ENCODE data around the gene LRFN5.
A peak's percentile ranks its signal among the peaks of the same experiment; 100 is the strongest.
"Not testable (repeated sequence)": the region's sequence is repeated elsewhere in the genome, so short reads cannot be mapped to it uniquely, and the experiment has no call there.

The LRFN5 gene

DNA sequence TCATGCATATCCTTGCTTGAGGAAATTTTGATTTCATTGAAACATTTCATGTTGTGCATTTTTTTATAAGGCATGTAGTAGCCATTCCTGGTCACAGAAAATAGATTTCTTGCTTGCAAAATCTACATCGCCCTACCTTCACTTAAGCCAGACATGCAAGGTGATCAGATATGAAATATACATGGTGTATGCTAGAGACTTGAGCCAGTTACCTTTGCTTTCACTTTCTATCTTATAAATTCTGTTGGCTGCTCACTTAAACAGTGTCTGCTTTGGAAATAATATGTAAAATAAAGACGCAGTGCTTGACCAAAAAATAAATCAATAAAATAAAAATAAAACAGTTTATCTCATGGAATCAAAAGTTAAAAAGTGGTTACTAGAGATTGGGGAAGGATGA lies 136.5 kb downstream of the LRFN5 start:
- no peak overlapping the region for H3K4me3 ChIP-seq (replicated peaks; ENCODE audit: low read depth, low read length)
- DNase-seq (ENCODE audit: low read depth) = no peak
- TF ChIP-seq, protein P1, sequence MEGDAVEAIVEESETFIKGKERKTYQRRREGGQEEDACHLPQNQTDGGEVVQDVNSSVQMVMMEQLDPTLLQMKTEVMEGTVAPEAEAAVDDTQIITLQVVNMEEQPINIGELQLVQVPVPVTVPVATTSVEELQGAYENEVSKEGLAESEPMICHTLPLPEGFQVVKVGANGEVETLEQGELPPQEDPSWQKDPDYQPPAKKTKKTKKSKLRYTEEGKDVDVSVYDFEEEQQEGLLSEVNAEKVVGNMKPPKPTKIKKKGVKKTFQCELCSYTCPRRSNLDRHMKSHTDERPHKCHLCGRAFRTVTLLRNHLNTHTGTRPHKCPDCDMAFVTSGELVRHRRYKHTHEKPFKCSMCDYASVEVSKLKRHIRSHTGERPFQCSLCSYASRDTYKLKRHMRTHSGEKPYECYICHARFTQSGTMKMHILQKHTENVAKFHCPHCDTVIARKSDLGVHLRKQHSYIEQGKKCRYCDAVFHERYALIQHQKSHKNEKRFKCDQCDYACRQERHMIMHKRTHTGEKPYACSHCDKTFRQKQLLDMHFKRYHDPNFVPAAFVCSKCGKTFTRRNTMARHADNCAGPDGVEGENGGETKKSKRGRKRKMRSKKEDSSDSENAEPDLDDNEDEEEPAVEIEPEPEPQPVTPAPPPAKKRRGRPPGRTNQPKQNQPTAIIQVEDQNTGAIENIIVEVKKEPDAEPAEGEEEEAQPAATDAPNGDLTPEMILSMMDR (IDR thresholded peaks at IDR 0.05; ENCODE audit: low read length, missing control alignments) = no peak

DNA sequence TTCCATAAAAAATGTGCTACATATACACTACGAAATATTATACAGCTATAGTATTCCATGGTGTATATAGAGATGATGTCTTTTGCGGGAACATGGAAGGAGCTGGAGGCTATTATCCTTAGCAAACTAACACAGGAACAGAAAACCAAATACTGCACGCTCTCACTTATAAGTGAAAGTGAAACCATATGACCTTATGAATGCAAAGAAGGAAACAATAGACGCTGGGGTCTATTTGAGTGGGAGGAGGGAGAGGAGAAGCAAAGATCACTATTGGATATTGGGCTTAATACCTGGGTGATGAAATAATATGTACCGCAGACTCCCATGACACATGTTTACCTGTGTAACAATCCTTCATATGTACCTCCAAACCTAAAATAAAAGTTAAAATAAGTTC lies 142.8 kb downstream of the LRFN5 start:
- peak; percentile 30 for DNase-seq (ENCODE audit: low read depth)
- H3K4me3 ChIP-seq (replicated peaks; ENCODE audit: low read depth, low read length) = peak overlapping the region; percentile 11
- TF ChIP-seq, protein P1 (IDR thresholded peaks at IDR 0.05; ENCODE audit: low read length, missing control alignments) = no peak

DNA sequence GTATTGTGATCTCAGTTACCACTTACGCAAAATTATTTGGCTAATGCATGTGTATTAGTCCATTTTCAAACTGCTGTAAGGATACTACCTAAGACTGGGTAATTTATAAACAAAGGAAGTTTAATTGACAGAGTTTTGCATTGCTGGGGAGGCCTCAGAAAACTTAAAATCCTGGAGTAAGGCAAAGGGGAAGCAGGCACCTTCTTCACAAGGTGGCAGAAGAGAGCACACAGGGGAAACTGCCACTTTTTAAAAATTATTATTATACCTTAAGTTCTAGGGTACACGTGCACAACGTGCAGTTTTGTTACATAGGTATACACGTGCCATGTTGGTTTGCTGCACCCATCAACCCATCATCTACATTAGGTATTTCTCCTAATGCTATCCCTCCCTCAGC lies 143.9 kb downstream of the LRFN5 start:
- not testable (repeated sequence) for H3K4me3 ChIP-seq (replicated peaks; ENCODE audit: low read depth, low read length); DNase-seq (ENCODE audit: low read depth)
- TF ChIP-seq, protein P1 (IDR thresholded peaks at IDR 0.05; ENCODE audit: low read length, missing control alignments) = peak; percentile 20

DNA sequence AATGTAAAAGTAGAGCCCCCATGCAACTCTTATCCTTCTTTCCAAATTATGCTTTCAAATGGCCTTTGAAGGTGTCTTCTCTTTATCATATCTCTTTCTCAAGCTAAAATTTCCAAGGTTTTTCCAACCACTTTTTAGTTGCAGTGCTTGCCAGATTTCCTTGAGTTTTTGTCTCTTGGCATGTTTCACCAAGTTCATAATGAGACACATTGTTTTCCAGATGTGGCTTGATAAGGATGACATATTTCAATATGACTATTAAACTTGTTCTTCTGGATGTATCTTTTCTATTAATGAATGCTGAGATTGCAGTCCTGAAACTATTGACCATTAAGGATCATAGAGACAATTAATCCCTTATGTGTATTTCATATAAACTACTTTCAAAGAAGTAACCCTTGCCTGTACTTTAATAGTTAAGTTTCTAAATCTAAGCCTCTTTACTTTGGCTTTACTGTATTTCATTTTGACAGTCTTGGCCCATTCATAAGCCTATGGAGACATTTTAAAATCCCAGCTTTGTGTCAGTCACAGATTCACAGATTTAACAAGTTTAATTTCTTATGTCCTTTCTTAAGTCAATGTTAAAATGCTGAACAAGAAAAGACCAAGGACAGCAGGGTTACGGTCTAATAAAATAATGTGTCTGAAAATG lies 151.5 kb downstream of the LRFN5 start:
- TF ChIP-seq, protein P1 (IDR thresholded peaks at IDR 0.05; ENCODE audit: low read length, missing control alignments) = no peak
- no peak overlapping the region for H3K4me3 ChIP-seq (replicated peaks; ENCODE audit: low read depth, low read length)
- no peak for DNase-seq (ENCODE audit: low read depth)

DNA sequence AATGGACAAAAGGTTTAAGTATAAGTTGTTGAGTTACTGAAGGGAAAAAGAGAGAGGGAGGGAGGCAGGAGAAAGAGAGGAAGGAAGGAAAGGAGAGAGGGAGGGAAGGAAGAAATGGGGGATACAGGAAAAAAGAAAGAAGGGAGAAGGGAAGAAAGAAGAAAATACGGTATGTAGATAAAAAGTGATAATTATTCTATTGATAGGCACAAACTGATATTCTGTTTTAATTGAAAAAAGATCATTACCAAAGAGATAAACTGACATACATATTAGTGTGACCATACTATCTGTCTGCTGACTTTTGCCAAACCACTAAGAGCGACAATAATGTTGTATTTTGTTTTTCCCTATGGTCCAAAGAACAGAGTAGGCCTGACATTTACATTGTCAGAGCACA lies 154.5 kb downstream of the LRFN5 start:
- H3K4me3 ChIP-seq (replicated peaks; ENCODE audit: low read depth, low read length) = no peak overlapping the region
- TF ChIP-seq, protein P1 (IDR thresholded peaks at IDR 0.05; ENCODE audit: low read length, missing control alignments) = no peak

DNA sequence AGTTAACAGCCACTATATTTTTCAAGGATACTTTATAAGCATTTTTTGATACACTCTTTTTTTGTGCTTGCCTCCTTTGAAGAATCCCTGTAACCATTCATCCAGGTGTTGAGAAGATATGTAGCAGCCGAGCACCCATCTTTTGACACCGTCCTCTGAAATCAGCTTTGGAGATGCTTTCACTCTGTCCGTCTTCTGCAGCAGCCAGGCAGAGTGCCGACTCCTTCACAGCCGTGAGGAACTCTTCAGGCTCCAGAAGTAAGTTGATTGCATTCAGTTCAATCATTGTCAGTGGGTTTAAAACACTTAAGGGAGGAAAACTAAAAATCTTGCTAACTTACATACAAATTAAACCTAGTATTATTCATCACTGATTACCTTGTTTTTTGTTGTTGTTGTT lies 160.1 kb downstream of the LRFN5 start:
- no peak for DNase-seq (ENCODE audit: low read depth)
- TF ChIP-seq, protein P1 (IDR thresholded peaks at IDR 0.05; ENCODE audit: low read length, missing control alignments) = no peak
- H3K4me3 ChIP-seq (replicated peaks; ENCODE audit: low read depth, low read length) = no peak overlapping the region

More for the DNA sequence above, 154.5 kb downstream of the LRFN5 start:
- no peak for DNase-seq (ENCODE audit: low read depth)
